ENCODE data around the gene PLEKHJ1. TPM values are rescaled to one million over a fixed set of nuclear protein-coding genes. Genes with fewer than 3 reads are reported as not detected.

The PLEKHJ1 gene
- total RNA-seq, 4 donors from 2014 or later = 50.1 to 72.4 (median 61.6) TPM

DNA sequence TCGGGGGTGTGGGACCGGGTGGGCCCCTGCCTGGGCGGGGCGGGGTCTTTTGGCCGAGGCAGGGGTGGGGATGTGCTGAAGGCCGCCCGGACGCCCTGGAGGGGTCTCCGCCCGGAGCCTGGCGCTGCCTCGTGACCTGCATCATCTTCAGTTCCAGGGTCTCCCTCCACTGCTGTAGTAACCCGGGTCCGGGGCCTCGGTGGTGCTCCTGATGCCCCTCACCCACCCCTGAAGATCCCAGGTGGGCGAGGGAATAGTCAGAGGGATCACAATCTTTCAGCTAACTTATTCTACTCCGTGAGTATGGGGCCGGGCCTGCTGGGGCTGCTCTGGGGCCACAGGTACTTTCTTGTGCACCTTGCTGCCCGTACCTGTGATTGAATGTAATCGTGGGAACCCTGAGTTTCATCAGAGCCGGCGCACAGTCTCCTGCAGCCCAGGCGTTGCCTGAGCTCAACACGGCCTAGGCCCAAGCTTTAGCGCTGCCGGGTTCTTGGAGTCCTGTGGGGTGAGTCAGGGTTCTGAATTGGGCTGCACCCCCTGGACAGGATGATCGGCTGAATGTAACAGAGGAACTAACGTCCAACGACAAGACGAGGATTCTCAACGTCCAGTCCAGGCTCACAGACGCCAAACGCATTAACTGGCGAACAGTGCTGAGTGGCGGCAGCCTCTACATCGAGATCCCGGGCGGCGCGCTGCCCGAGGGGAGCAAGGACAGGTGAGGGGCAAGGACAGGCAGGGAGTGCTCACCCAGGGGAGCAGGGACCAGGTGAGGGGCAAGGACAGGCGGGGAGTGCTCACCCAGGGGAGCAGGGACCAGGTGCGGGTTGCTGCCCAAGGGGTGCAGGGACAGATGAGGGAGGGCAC lies 35.3 kb upstream of the PLEKHJ1 start:
- peak; percentile 58 to 89 for DNase-seq
- TF ChIP-seq, protein P1, sequence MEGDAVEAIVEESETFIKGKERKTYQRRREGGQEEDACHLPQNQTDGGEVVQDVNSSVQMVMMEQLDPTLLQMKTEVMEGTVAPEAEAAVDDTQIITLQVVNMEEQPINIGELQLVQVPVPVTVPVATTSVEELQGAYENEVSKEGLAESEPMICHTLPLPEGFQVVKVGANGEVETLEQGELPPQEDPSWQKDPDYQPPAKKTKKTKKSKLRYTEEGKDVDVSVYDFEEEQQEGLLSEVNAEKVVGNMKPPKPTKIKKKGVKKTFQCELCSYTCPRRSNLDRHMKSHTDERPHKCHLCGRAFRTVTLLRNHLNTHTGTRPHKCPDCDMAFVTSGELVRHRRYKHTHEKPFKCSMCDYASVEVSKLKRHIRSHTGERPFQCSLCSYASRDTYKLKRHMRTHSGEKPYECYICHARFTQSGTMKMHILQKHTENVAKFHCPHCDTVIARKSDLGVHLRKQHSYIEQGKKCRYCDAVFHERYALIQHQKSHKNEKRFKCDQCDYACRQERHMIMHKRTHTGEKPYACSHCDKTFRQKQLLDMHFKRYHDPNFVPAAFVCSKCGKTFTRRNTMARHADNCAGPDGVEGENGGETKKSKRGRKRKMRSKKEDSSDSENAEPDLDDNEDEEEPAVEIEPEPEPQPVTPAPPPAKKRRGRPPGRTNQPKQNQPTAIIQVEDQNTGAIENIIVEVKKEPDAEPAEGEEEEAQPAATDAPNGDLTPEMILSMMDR (IDR thresholded peaks at IDR 0.05 in 4 of 5, conservative IDR thresholded peaks at IDR 0.05 in 1 of 5) = peak in 1 of 5 experiments; percentile 8
- peak; percentile 26 to 62 for TF ChIP-seq POLR2A (IDR thresholded peaks at IDR 0.05)
- H3K4me1 ChIP-seq = peaks cover 43 to 50% of the 10 kb centered on the region in 2 donors
- in situ Hi-C loops (cut with MboI; ENCODE audit: low sequenced_read_pairs in 4 of 4) = no loop called here
- no peaks in the 10 kb centered on the region for H3K9me3 ChIP-seq
- H3K27ac ChIP-seq = peak overlapping the region; percentile 99 to 100 (median 100)
- no peaks in the 10 kb centered on the region for H3K27me3 ChIP-seq
- intact Hi-C loops (cut with DNase I; ENCODE audit: low total_unique reads) = loop anchor here (2.0 to 5.0 kb wide), 4 partner anchors 56 to 121 kb away; partner anchors contain the start of genes DOT1L, LSM7 and SPPL2B
- ATAC-seq = peak; percentile 33 to 49
- H3K4me3 ChIP-seq = peak overlapping the region; percentile 88 to 100 (median 98)
- H3K36me3 ChIP-seq = peaks cover 0 to 19% of the 10 kb centered on the region in 2 donors

DNA sequence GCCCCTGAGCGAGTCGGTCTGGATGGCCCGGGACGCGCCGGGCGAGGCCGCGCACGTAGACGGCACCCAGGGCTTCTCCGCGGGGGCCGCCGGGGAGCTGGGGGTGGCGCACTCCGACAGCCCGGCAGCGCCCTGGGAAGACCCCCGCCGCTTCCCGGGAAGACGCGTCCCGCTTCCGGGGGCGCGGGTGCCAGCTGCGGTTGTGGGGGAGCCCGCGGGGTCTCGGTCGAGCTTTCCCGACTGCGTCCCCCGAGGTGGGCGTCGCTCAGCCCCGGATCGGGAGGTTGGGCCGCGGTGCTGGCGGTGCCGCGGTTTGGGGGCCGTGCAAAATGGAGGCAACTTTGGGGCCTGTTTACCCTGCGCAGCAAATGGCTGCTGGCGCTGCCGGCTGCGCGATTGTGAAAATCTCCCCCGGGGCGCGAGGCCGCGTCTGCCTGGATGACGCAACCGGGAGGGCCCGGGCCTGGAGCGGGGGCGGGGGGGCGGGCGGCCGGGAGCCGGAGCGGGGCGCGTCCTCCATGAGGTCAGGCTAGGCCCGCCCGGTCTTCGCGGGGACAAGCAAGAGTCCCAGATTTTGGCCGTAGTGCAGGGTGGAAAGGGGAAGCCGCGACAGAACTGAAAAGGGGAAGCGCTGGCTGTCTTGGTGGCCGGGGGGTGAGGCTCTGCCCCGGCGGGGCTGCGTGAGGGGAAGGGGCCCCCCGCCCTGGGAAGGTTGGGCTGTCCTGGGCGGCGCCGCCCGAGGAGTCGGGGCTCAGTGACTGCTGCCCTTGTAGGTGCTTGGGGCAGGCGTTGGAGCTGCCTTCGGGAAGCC lies 34.5 kb upstream of the PLEKHJ1 start:
- TF ChIP-seq, protein P1 (IDR thresholded peaks at IDR 0.05 in 4 of 5, conservative IDR thresholded peaks at IDR 0.05 in 1 of 5) = no peak
- TF ChIP-seq POLR2A (IDR thresholded peaks at IDR 0.05) = peak; percentile 87 to 90
- in situ Hi-C loops (cut with MboI; ENCODE audit: low sequenced_read_pairs in 4 of 4) (no loop called here), intact Hi-C loops (cut with DNase I; ENCODE audit: low total_unique reads) (loop anchor here (2.0 to 5.0 kb wide), 3 partner anchors 57 to 122 kb away; partner anchors contain the start of genes LSM7 and SPPL2B)
- H3K9me3 ChIP-seq = no peaks in the 10 kb centered on the region
- no peaks in the 10 kb centered on the region for H3K27me3 ChIP-seq
- DNase-seq (peak; percentile 80 to 90), ATAC-seq (peak; percentile 53 to 56)
- H3K4me3 ChIP-seq = peak overlapping the region; percentile 88 to 100 (median 98)
- H3K27ac ChIP-seq = peak overlapping the region; percentile 99 to 100 (median 100)
- H3K36me3 ChIP-seq = peaks cover 0 to 19% of the 10 kb centered on the region in 2 donors
- H3K4me1 ChIP-seq = peaks cover 43 to 50% of the 10 kb centered on the region in 2 donors

DNA sequence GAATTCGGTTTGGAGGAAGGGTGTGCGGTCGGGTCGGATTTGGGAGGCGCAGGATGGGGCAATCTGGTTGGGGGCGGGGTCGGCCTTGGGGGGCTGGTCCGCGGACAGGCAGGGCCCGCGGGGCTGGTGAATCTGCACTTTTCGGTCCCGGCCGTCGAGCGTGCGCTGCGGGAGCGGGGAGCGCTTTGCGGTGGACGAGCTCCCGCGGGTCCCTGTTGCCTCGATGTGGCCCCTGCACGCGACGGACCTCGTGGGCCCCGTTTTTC lies 34.0 kb upstream of the PLEKHJ1 start:
- intact Hi-C loops (cut with DNase I; ENCODE audit: low total_unique reads) = loop anchor here (2.0 to 5.0 kb wide), 3 partner anchors 57 to 122 kb away; partner anchors contain the start of genes LSM7 and SPPL2B
- peaks cover 38 to 45% of the 10 kb centered on the region in 2 donors for H3K4me1 ChIP-seq
- no peaks in the 10 kb centered on the region for H3K9me3 ChIP-seq
- in situ Hi-C loops (cut with MboI; ENCODE audit: low sequenced_read_pairs in 4 of 4) = no loop called here
- no peak for ATAC-seq
- no peaks in the 10 kb centered on the region for H3K27me3 ChIP-seq
- H3K27ac ChIP-seq = peak overlapping the region; percentile 99 to 100 (median 100)
- no peak for DNase-seq
- H3K4me3 ChIP-seq = peak overlapping the region; percentile 88 to 100 (median 98)
- no peak for TF ChIP-seq POLR2A (IDR thresholded peaks at IDR 0.05)
- TF ChIP-seq, protein P1 (IDR thresholded peaks at IDR 0.05 in 4 of 5, conservative IDR thresholded peaks at IDR 0.05 in 1 of 5) = no peak
- H3K36me3 ChIP-seq = peaks cover 0 to 19% of the 10 kb centered on the region in 2 donors

DNA sequence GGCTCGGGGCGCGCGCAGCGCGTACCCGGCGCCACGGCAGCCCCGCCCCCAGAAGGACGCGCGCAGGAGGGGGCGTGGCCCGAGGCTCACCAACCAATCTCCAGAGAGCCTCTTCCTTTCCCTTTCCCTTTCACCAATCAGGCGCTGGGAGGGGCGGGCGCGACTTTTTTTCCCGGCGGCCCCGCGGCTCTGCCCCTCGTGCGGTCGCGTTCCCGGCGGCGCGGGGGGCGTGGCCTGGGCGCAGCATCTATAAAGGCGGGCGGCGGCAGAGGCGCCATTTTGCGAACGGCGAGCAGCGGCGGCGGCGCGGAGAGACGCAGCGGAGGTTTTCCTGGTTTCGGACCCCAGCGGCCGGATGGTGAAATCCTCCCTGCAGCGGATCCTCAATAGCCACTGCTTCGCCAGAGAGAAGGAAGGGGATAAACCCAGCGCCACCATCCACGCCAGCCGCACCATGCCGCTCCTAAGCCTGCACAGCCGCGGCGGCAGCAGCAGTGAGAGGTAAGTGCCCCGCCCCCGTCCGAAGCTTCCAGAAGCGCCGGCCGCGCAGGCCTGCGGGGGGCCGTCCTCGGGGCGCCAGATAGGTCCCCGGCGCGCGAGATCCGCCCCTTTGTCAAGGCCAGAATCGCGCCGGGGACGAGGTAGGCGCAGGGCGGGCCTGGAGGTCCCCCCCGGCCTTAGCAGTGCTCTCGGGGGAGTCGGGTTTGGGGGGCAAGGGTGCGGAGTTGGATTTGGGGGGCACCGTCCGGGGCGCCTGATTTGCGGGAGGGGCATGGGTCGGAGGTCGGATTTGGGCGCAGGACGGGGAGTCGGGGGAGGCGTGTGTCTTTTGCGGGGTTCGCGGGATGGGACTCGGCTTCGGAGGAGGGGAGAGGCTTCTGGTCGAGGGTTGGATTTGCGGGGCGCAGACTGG lies 33.4 kb upstream of the PLEKHJ1 start:
- peaks cover 35 to 41% of the 10 kb centered on the region in 2 donors for H3K4me1 ChIP-seq

More for the DNA sequence above, 33.4 kb upstream of the PLEKHJ1 start:
- peak; percentile 82 to 89 for ATAC-seq
- Histone ChIP-seq H3K36me3 (peaks cover 0 to 19% of the 10 kb centered on the region in 2 donors), H3K9me3 (no peaks in the 10 kb centered on the region), H3K27ac (peak overlapping the region; percentile 99 to 100 (median 100)), H3K4me3 (peak overlapping the region; percentile 88 to 100 (median 98)), H3K27me3 (no peaks in the 10 kb centered on the region)
- in situ Hi-C loops (cut with MboI; ENCODE audit: low sequenced_read_pairs in 4 of 4) (no loop called here), intact Hi-C loops (cut with DNase I; ENCODE audit: low total_unique reads) (loop anchor here (1.0 to 5.0 kb wide), 6 partner anchors 13 to 173 kb away; partner anchors contain the start of genes AP3D1, IZUMO4, JSRP1 and LSM7)
- DNase-seq = peak; percentile 97 to 99
- TF ChIP-seq POLR2A (IDR thresholded peaks at IDR 0.05) = peak; percentile 100
- TF ChIP-seq, protein P1 (IDR thresholded peaks at IDR 0.05 in 4 of 5, conservative IDR thresholded peaks at IDR 0.05 in 1 of 5) = peak in 4 of 5 experiments; percentile 26 to 66 (median 52)
